Endothelial cell of umbilical vein (primary cell): ENCODE measurements around the gene SIAE. TPM values are rescaled to one million over a fixed set of nuclear protein-coding genes. Genes with fewer than 3 reads are reported as not detected.

Source experiments
- BruUV-seq: library from RNA; stranded (reverse); fragments of 400-500 nt; replicated peaks from 2 replicates; lab custom pipeline; 2021; lab: Mats Ljungman, UMichigan
- CTCF ChIA-PET: fragments of 300-600, 350-600 bp; sonication (Branson Sonifier 250); formaldehyde crosslinking; loops from one replicate; lab custom pipeline; 2021; ENCODE audit warnings: antibody characterized with exemption, inconsistent platforms; lab: Charles Lee
- POLR2A ChIA-PET: fragments of 300-600, 350-600 bp; sonication (Branson Sonifier 250); formaldehyde crosslinking; loops from one replicate; lab custom pipeline; 2021; ENCODE audit warnings: antibody characterized with exemption, inconsistent platforms; lab: Charles Lee
- DNase-seq: peaks from one replicate; pipeline ENCODE4 v3.0.0-alpha.2; 2011; ENCODE audit warnings: low read depth, low spot score
- FAIRE-seq: peaks from 2 replicates; lab custom pipeline; 2011; peaks lifted over from hg19 to GRCh38; lab: Jason Lieb, UNC
- H2AFZ ChIP-seq: 2 replicates; pipeline ENCODE4 v1.6.0; 2012; ENCODE audit warnings: low read depth, low read length, control low read depth, inconsistent platforms
- H3K27ac ChIP-seq: 2 replicates; pipeline ENCODE4 v1.5.1; 2011; ENCODE audit warnings: low read depth, mild to moderate bottlenecking, control low read depth, low read length, moderate library complexity; ENCODE audit not compliant: insufficient read depth
- H3K27me3 ChIP-seq, 2 experiments: 2 replicates each; pipeline versions ENCODE4 v1.6.0 to v1.6.1; 2011; ENCODE audit warnings: low read length in 2 of 2, mixed read lengths in 1 of 2; ENCODE audit not compliant: control insufficient read depth in 2 of 2, insufficient read depth in 2 of 2
- H3K36me3 ChIP-seq, 2 experiments: 2 replicates in 1 of 2; 3 replicates in 1 of 2; pipeline ENCODE4 v1.5.1; 2011; ENCODE audit warnings: low read length in 2 of 2, mild to moderate bottlenecking in 1 of 2, moderate library complexity in 1 of 2; ENCODE audit not compliant: control insufficient read depth in 2 of 2, insufficient read depth in 2 of 2; ENCODE audit errors: extremely low read depth in 1 of 2
- H3K4me1 ChIP-seq: 3 replicates; pipeline ENCODE4 v1.5.1; 2011; ENCODE audit warnings: mild to moderate bottlenecking, low read length; ENCODE audit not compliant: control insufficient read depth, insufficient read depth; ENCODE audit errors: extremely low read depth
- H3K4me2 ChIP-seq: 2 replicates; pipeline ENCODE4 v1.6.1; 2011; ENCODE audit warnings: low read length, control low read depth, mixed read lengths; ENCODE audit not compliant: insufficient read depth
- H3K4me3 ChIP-seq, 3 experiments: fragments of 200-600 bp in 1 of 3; sonication (generic), shearing (Covaris generic) in 1 of 3; replicated peaks in 1 of 3; 2 replicates each; pipeline ENCODE4 v1.5.1; 2011 to 2016; ENCODE audit warnings: control low read depth in 3 of 3, low read length in 3 of 3, mild to moderate bottlenecking in 2 of 3, inconsistent platforms in 1 of 3, low read depth in 1 of 3, moderate library complexity in 1 of 3; ENCODE audit not compliant: insufficient read depth in 1 of 3
- H3K79me2 ChIP-seq: 2 replicates; pipeline ENCODE4 v1.6.0; 2012; ENCODE audit warnings: low read length, inconsistent platforms; ENCODE audit not compliant: control insufficient read depth, insufficient read depth
- H3K9ac ChIP-seq: replicated peaks from 2 replicates; pipeline ENCODE3; 2011; ENCODE audit warnings: low read length, control low read depth; ENCODE audit not compliant: insufficient read depth; ENCODE audit errors: extremely low read depth
- H3K9me1 ChIP-seq: replicated peaks from 3 replicates; pipeline ENCODE4 v1.6.0; 2011; ENCODE audit warnings: mild to moderate bottlenecking, low read length; ENCODE audit not compliant: control insufficient read depth, insufficient read depth; ENCODE audit errors: extremely low read depth
- H3K9me3 ChIP-seq: replicated peaks from 2 replicates; pipeline ENCODE4 v1.5.1; 2012; ENCODE audit warnings: low read length, inconsistent platforms; ENCODE audit not compliant: control insufficient read depth, insufficient read depth
- H4K20me1 ChIP-seq: replicated peaks from 2 replicates; pipeline ENCODE3; 2011; ENCODE audit warnings: mild to moderate bottlenecking, low read length; ENCODE audit not compliant: control insufficient read depth, insufficient read depth; ENCODE audit errors: extremely low read depth
- CTCF ChIP-seq, 2 donors: IDR thresholded peaks; 1 replicate in 1 of 2; 2 replicates in 1 of 2; pipeline ENCODE4 v1.5.1; 2011; ENCODE audit warnings: low read length in 2 of 2, mild to moderate bottlenecking in 2 of 2, moderate library complexity in 2 of 2, control low read depth in 1 of 2, inconsistent platforms in 1 of 2, low read depth in 1 of 2; ENCODE audit not compliant: insufficient read depth in 1 of 2; ENCODE audit errors: extremely low read depth in 1 of 2
- EZH2 ChIP-seq: IDR thresholded peaks from 2 replicates; pipeline ENCODE4 v1.6.1; 2012; ENCODE audit warnings: borderline replicate concordance, low read depth, mild to moderate bottlenecking, moderate library complexity, low read length, inconsistent platforms; ENCODE audit not compliant: severe bottlenecking
- FOS ChIP-seq: IDR thresholded peaks from 2 replicates; pipeline ENCODE4 v1.6.1; 2011; ENCODE audit warnings: mild to moderate bottlenecking, low read length, moderate library complexity, borderline replicate concordance; ENCODE audit not compliant: insufficient read depth
- GATA2 ChIP-seq: IDR thresholded peaks from 2 replicates; pipeline ENCODE4 v1.7.0; 2011; ENCODE audit warnings: low read depth, mild to moderate bottlenecking, moderate library complexity, mixed read lengths, low read length; ENCODE audit not compliant: insufficient read length, insufficient read depth
- JUN ChIP-seq: IDR thresholded peaks from 2 replicates; pipeline ENCODE4 v1.6.1; 2011; ENCODE audit warnings: borderline replicate concordance, low read depth; ENCODE audit not compliant: insufficient read length, insufficient read depth
- MAX ChIP-seq: IDR thresholded peaks from 2 replicates; pipeline ENCODE4 v1.6.1; 2011; ENCODE audit not compliant: insufficient read depth, insufficient read length
- MYC ChIP-seq: IDR thresholded peaks from one replicate; pipeline ENCODE4 v1.6.1; 2011; ENCODE audit warnings: mild to moderate bottlenecking, low read depth, low read length
- POLR2A ChIP-seq: IDR thresholded peaks from 2 replicates; pipeline ENCODE4 v1.6.1; 2012; ENCODE audit warnings: low read depth, mild to moderate bottlenecking, control low read depth, low read length
- POLR2AphosphoS5 ChIP-seq: IDR thresholded peaks from 2 replicates; pipeline ENCODE4 v1.6.1; 2012; ENCODE audit warnings: low read depth, mild to moderate bottlenecking, control low read depth, low read length, moderate library complexity; ENCODE audit not compliant: insufficient read depth
- dilution Hi-C: fragments of 300-500 bp; cut with MboI; formaldehyde crosslinking; loops from one replicate; pipeline ENCODE4 v1.15.0; 2019; ENCODE audit warnings: low sequenced_read_pairs; ENCODE audit not compliant: extremely low pct_ligation_motif_present
- intact Hi-C: fragments of 100-400 bp; cut with micrococcal nuclease; formaldehyde crosslinking; loops from one replicate; pipeline ENCODE4 v1.10.0; 2022
- polyA plus RNA-seq, 4 experiments: library from polyadenylated mRNA; depleted of rRNA in 3 of 4; stranded (reverse) in 3 of 4; unstranded in 1 of 4; fragments of >200 nt; gene quantifications; 2 replicates each; pipeline versions ENCODE4 v1.2.1 to v1.2.3, GENCODE V29; 2011 to 2012; ENCODE audit warnings: missing spikeins in 1 of 4
- total RNA-seq: library from RNA; stranded (reverse); gene quantifications from 2 replicates; pipeline ENCODE4 v1.2.3, GENCODE V29; 2021

Gene SIAE
- total and polyA plus RNA-seq, 2 donors (not counting 3 experiments of a cell fraction or from before 2014, with no cell fraction given) = 16.9 to 23.9 TPM

GRCh38 chr11:124700028-124700427 is 26.5 kb upstream of the SIAE start:
- H3K9ac ChIP-seq = no peak overlapping the region
- H3K9me3 ChIP-seq = no peaks in the 10 kb centered on the region
- ChIA-PET POLR2A (no interaction called here), CTCF (interaction anchor here (0.8 to 1.5 kb wide), 7 partner anchors 9 to 46 kb away, joined by 3 to 5 read pairs (median 4); no protein-coding TSS in a partner anchor)
- no peaks in the 10 kb centered on the region for H3K36me3 ChIP-seq
- H3K27ac ChIP-seq = no peak overlapping the region
- H2AFZ ChIP-seq = no peak overlapping the region
- TF ChIP-seq FOS = no peak
- no peak for TF ChIP-seq EZH2
- no peak for TF ChIP-seq MAX
- TF ChIP-seq GATA2 = no peak
- TF ChIP-seq CTCF (IDR thresholded peaks at IDR 0.05; ENCODE audit: extremely low read depth in 1 of 2, insufficient read depth in 1 of 2, low read depth in 1 of 2, low read length in 2 of 2) = no peak
- TF ChIP-seq MYC = no peak
- TF ChIP-seq JUN = no peak
- TF ChIP-seq POLR2A = no peak
- TF ChIP-seq POLR2AphosphoS5 = no peak
- dilution Hi-C loops = no loop called here
- H4K20me1 ChIP-seq = no peaks in the 10 kb centered on the region
- H3K27me3 ChIP-seq = peaks cover 6 to 20% of the 10 kb centered on the region in 2 experiments
- intact Hi-C loops = no loop called here
- H3K79me2 ChIP-seq = no peaks in the 10 kb centered on the region
- FAIRE-seq (no peak), DNase-seq (no peak)
- no TSS peak for BruUV-seq
- no peak overlapping the region for H3K4me2 ChIP-seq
- no peaks in the 10 kb centered on the region for H3K9me1 ChIP-seq
- H3K4me1 ChIP-seq = no peaks in the 10 kb centered on the region
- H3K4me3 ChIP-seq = no peak overlapping the region
